Mesendoderm (in vitro differentiated cells): ENCODE measurements around the gene RPS15A.
"Not testable (repeated sequence)": the region's sequence is repeated elsewhere in the genome, so short reads cannot be mapped to it uniquely, and the experiment has no call there.

Experiments used
- DNase-seq: peaks from one replicate; pipeline ENCODE4 v3.0.0; 2013
- H2AK5ac ChIP-seq: 2 replicates; pipeline ENCODE4 v1.6.1; 2013; ENCODE audit warnings: low read length, inconsistent platforms
- H2BK120ac ChIP-seq: 2 replicates; pipeline ENCODE4 v1.6.1; 2013; ENCODE audit warnings: low read depth, mild to moderate bottlenecking, low read length, moderate library complexity, mixed read lengths
- H2BK15ac ChIP-seq: replicated peaks from 2 replicates; pipeline ENCODE4 v1.6.1; 2013; ENCODE audit warnings: low read depth, mild to moderate bottlenecking, moderate library complexity
- H2BK5ac ChIP-seq: 2 replicates; pipeline ENCODE4 v1.6.1; 2013; ENCODE audit warnings: low read length, inconsistent platforms
- H3K18ac ChIP-seq: 2 replicates; pipeline ENCODE4 v1.6.1; 2013; ENCODE audit warnings: mild to moderate bottlenecking, low read length, mixed read lengths
- H3K23ac ChIP-seq: one replicate; pipeline ENCODE4 v1.6.1; 2013; ENCODE audit warnings: low read length
- H3K27ac ChIP-seq: 2 replicates; pipeline ENCODE4 v1.5.1; 2013; ENCODE audit warnings: low read depth, mild to moderate bottlenecking, inconsistent platforms, low read length, moderate library complexity
- H3K27me3 ChIP-seq: 2 replicates; pipeline ENCODE4 v1.6.1; 2013; ENCODE audit warnings: low read length, control low read depth, mild to moderate bottlenecking, inconsistent platforms; ENCODE audit not compliant: insufficient read depth, poor library complexity
- H3K36me3 ChIP-seq: 2 replicates; pipeline ENCODE4 v1.6.1; 2013; ENCODE audit warnings: low read length, inconsistent platforms; ENCODE audit not compliant: control insufficient read depth, insufficient read depth
- H3K4ac ChIP-seq: one replicate; pipeline ENCODE4 v1.6.1; 2013; ENCODE audit warnings: low read depth, mild to moderate bottlenecking, low read length, moderate library complexity
- H3K4me1 ChIP-seq: 2 replicates; pipeline ENCODE4 v1.6.1; 2013; ENCODE audit warnings: low read depth, low read length, inconsistent platforms; ENCODE audit not compliant: control insufficient read depth
- H3K4me2 ChIP-seq: 2 replicates; pipeline ENCODE4 v1.6.1; 2013; ENCODE audit warnings: low read length
- H3K4me3 ChIP-seq: 2 replicates; pipeline ENCODE4 v1.5.1; 2013; ENCODE audit warnings: mild to moderate bottlenecking, low read length
- H3K56ac ChIP-seq: one replicate; pipeline ENCODE4 v1.6.1; 2013; ENCODE audit warnings: low read length
- H3K79me1 ChIP-seq: 2 replicates; pipeline ENCODE4 v1.6.1; 2013; ENCODE audit warnings: low read length, inconsistent platforms
- H3K79me2 ChIP-seq: 2 replicates; pipeline ENCODE4 v1.6.1; 2013; ENCODE audit warnings: mild to moderate bottlenecking, low read length; ENCODE audit not compliant: control insufficient read depth, insufficient read depth
- H3K9ac ChIP-seq: 2 replicates; pipeline ENCODE4 v1.6.1; 2013; ENCODE audit warnings: low read length, inconsistent platforms
- H4K5ac ChIP-seq: one replicate; pipeline ENCODE4 v1.6.1; 2013; ENCODE audit warnings: low read length
- H4K8ac ChIP-seq: one replicate; pipeline ENCODE4 v1.6.1; 2013; ENCODE audit warnings: low read depth, mild to moderate bottlenecking, control low read depth, low read length, moderate library complexity
- WGBS: extraction: QIAGEN DNeasy Blood & Tissue Kit; methylation state at CpG from one replicate; pipeline ENCODE4 v1.1.7; 2013; ENCODE audit warnings: low lambda C conversion rate, missing lambda C conversion rate; ENCODE audit not compliant: insufficient coverage; ENCODE audit errors: extremely low coverage; 5-methylcytosine and 5-hydroxymethylcytosine counted together

Gene RPS15A

DNA sequence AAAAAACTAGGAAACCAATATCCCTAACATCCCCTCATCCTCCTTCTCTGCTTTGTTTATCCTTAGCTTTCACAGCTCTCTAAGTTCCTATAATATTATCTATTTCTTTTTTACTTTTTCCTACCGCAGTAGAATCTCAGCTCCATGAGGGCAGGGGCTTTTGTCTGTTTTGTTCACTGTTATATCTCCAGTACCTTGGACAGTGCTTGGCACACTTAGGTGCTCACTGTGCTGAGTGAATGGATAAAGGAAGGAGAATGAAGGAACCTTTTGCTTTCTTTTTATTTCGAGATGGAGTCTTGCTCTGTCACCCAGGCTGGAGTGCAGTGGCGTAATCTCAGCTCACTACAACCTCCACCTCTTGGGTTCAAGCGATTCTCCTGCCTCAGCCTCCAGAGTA is 51.4 kb downstream of the RPS15A start:
- not testable (repeated sequence) for H3K9ac ChIP-seq, DNase-seq, H2BK5ac ChIP-seq, H3K79me1 ChIP-seq, H4K5ac ChIP-seq, H3K4ac ChIP-seq, H2AK5ac ChIP-seq, H3K4me2 ChIP-seq, H3K23ac ChIP-seq, H4K8ac ChIP-seq, H3K18ac ChIP-seq, H2BK15ac ChIP-seq, H3K4me3 ChIP-seq, H2BK120ac ChIP-seq, H3K56ac ChIP-seq, H3K36me3 ChIP-seq, H3K27me3 ChIP-seq, H3K27ac ChIP-seq, H3K79me2 ChIP-seq, H3K4me1 ChIP-seq
- no CpG with 5 or more reads among the region's 4 CpGs for WGBS

DNA sequence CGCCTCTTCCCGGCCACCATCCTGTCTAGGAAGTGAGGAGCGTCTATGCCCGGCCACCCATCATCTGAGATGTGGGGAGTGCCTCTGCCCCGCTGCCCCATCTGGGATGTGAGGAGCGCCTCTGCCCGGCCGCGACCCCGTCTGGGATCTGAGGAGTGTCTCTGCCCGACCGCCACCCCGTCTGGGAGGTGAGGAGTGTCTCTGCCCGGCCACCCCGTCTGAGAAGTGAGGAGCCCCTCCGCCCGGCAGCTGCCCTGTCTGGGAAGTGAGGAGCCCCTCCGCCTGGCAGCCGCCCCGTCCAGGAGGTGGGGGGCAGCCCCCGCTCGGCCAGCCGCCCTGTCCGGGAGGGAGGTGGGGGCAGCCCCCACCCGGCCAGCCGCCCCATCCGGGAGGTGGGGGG is 55.9 kb downstream of the RPS15A start:
- H3K23ac ChIP-seq = not testable (repeated sequence)

More for the DNA sequence above, 55.9 kb downstream of the RPS15A start:
- H3K79me1 ChIP-seq, H3K36me3 ChIP-seq, H2BK120ac ChIP-seq, H4K8ac ChIP-seq, H3K4me3 ChIP-seq, H2BK5ac ChIP-seq, H3K18ac ChIP-seq, DNase-seq, H4K5ac ChIP-seq, H3K27ac ChIP-seq, H3K56ac ChIP-seq, H2BK15ac ChIP-seq, H3K4me2 ChIP-seq, H3K79me2 ChIP-seq, H3K9ac ChIP-seq, H3K4ac ChIP-seq, H3K27me3 ChIP-seq, H3K4me1 ChIP-seq, H2AK5ac ChIP-seq: not testable (repeated sequence)
- no CpG with 5 or more reads among the region's 27 CpGs for WGBS
